Cardiac muscle cell (in vitro differentiated cells and primary cell): ENCODE results near the gene S100B. TPM values are rescaled to one million over a fixed set of nuclear protein-coding genes. Genes with fewer than 3 reads are reported as not detected.

Source experiments
- DNase-seq, 2 donors: peaks; one replicate each; pipeline versions ENCODE4 v3.0.0 to v3.0.0-alpha.2; 2010 to 2017; ENCODE audit warnings: low read depth in 1 of 2, low spot score in 1 of 2
- H3K27ac ChIP-seq: fragments of 200-600 bp; sonication (generic); 2 replicates; pipeline ENCODE4 v1.5.1; 2016
- H3K27me3 ChIP-seq: fragments of 200-600 bp; sonication (generic); 2 replicates; pipeline ENCODE4 v1.6.0; 2016; ENCODE audit warnings: control low read depth
- H3K36me3 ChIP-seq: fragments of 200-600 bp; sonication (generic); 2 replicates; pipeline ENCODE4 v1.5.1; 2016; ENCODE audit warnings: control low read depth
- H3K4me1 ChIP-seq: fragments of 200-600 bp; sonication (generic); 2 replicates; pipeline ENCODE4 v1.8.1; 2017; ENCODE audit warnings: low read depth, mild to moderate bottlenecking, mixed run types
- H3K4me3 ChIP-seq: fragments of 200-600 bp; sonication (generic); 2 replicates; pipeline ENCODE4 v1.5.1; 2016; ENCODE audit warnings: mild to moderate bottlenecking
- H3K9me3 ChIP-seq: fragments of 200-600 bp; sonication (generic); 2 replicates; pipeline ENCODE4 v1.5.1; 2017; ENCODE audit warnings: low read depth, mild to moderate bottlenecking, control low read depth
- polyA plus RNA-seq: library from polyadenylated mRNA; unstranded; fragments of >200 nt; fragmentation: Nextera tagmentation; extraction: Ambion mirVana; gene quantifications from 2 replicates; pipeline ENCODE4 v1.2.1, GENCODE V29; 2016
- total RNA-seq: library from RNA; depleted of rRNA; stranded (reverse); fragments of >200 nt; gene quantifications from 2 replicates; pipeline ENCODE4 v1.2.3, GENCODE V29; 2016
- TF ChIP-seq, protein P1 (sequence below): IDR thresholded peaks from 2 replicates; pipeline ENCODE4 v1.5.1; 2012; ENCODE audit warnings: low read depth, mild to moderate bottlenecking, low read length

Gene S100B
- total and polyA plus RNA-seq, 2 experiments from 2014 or later, result 0.16 to 0.21 TPM

DNA sequence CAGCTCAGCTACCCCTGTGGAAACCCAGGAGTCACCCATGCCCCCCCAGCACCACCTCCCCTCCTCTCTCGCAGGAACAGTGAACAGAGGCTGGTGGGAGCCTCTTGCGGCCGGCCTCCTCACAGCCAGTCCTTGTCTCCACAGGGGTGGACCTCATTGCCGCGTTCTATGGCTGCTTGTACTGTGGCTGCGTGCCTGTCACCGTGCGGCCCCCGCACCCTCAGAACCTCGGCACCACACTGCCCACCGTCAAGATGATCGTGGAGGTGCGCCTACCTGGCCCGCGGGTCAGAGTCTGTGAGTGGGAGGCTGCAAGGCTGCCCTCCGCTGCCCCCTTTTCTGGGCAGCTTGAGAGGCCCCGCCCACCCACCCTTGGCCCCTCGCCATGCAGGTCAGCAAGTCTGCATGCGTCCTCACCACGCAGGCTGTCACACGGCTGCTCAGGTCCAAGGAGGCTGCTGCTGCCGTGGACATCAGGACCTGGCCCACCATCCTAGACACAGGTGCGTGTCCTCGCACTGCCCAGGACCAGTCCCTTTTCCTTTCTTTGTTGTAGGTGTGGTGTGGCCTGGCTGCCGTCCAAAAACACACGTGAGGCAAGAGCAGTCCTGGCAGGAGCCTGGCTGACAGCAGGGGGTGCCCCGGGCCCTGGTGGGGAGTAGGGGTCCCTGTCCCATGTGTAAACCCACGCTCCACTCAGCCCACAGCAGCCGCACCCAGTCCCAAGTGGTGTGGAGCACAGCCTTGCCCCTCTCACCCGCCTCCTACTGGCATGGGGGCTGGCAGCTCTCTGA is 50.3 kb downstream of the S100B start:
- H3K27ac ChIP-seq, result no peak overlapping the region
- H3K9me3 ChIP-seq, result no peaks in the 10 kb centered on the region
- no peak for DNase-seq
- TF ChIP-seq, protein P1, sequence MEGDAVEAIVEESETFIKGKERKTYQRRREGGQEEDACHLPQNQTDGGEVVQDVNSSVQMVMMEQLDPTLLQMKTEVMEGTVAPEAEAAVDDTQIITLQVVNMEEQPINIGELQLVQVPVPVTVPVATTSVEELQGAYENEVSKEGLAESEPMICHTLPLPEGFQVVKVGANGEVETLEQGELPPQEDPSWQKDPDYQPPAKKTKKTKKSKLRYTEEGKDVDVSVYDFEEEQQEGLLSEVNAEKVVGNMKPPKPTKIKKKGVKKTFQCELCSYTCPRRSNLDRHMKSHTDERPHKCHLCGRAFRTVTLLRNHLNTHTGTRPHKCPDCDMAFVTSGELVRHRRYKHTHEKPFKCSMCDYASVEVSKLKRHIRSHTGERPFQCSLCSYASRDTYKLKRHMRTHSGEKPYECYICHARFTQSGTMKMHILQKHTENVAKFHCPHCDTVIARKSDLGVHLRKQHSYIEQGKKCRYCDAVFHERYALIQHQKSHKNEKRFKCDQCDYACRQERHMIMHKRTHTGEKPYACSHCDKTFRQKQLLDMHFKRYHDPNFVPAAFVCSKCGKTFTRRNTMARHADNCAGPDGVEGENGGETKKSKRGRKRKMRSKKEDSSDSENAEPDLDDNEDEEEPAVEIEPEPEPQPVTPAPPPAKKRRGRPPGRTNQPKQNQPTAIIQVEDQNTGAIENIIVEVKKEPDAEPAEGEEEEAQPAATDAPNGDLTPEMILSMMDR, result no peak
- no peak overlapping the region for H3K4me3 ChIP-seq
- peaks cover 6% of the 10 kb centered on the region for H3K4me1 ChIP-seq
- H3K36me3 ChIP-seq, result peaks cover 56% of the 10 kb centered on the region
- H3K27me3 ChIP-seq, result no peaks in the 10 kb centered on the region

- Histone ChIP-seq H3K27ac (no peak overlapping the region), H3K4me1 (peaks cover under 1% of the 10 kb centered on the region), H3K4me3 (no peak overlapping the region), H3K36me3 (peaks cover 60% of the 10 kb centered on the region), H3K27me3 (no peaks in the 10 kb centered on the region), H3K9me3 (no peaks in the 10 kb centered on the region)
- TF ChIP-seq, protein P1, result no peak
- DNase-seq, result no peak
Observed at GRCh38 chr21:46553993-46554392, 50.9 kb downstream of the S100B start.

GRCh38 chr21:46552865-46553379 is 52.0 kb downstream of the S100B start:
- no peaks in the 10 kb centered on the region for H3K9me3 ChIP-seq
- no peaks in the 10 kb centered on the region for H3K4me1 ChIP-seq
- H3K27ac ChIP-seq, result no peak overlapping the region
- DNase-seq, result no peak
- TF ChIP-seq, protein P1, result no peak
- H3K27me3 ChIP-seq, result no peaks in the 10 kb centered on the region
- H3K36me3 ChIP-seq, result peaks cover 62% of the 10 kb centered on the region
- no peak overlapping the region for H3K4me3 ChIP-seq

GRCh38 chr21:46552274-46552673 is 52.6 kb downstream of the S100B start:
- Histone ChIP-seq H3K4me1 (no peaks in the 10 kb centered on the region), H3K4me3 (no peak overlapping the region), H3K36me3 (peaks cover 59% of the 10 kb centered on the region), H3K27me3 (no peaks in the 10 kb centered on the region), H3K9me3 (no peaks in the 10 kb centered on the region), H3K27ac (no peak overlapping the region)
- TF ChIP-seq, protein P1, result no peak
- DNase-seq, result no peak

- no peaks in the 10 kb centered on the region for H3K9me3 ChIP-seq
- no peak overlapping the region for H3K4me3 ChIP-seq
- no peaks in the 10 kb centered on the region for H3K27me3 ChIP-seq
- no peak for DNase-seq
- H3K36me3 ChIP-seq, result peaks cover 60% of the 10 kb centered on the region
- TF ChIP-seq, protein P1, result no peak
- H3K27ac ChIP-seq, result no peak overlapping the region
- no peaks in the 10 kb centered on the region for H3K4me1 ChIP-seq
Observed at GRCh38 chr21:46551636-46552241, 53.1 kb downstream of the S100B start.
